GM06990 (cell line): ENCODE results near the gene PGBD1.
"Not testable (repeated sequence)": the region's sequence is repeated elsewhere in the genome, so short reads cannot be mapped to it uniquely, and the experiment has no call there.

Experiments used
- DNase-seq: peaks from one replicate; pipeline ENCODE4 v3.0.0-alpha.2; 2011; ENCODE audit not compliant: insufficient read length; ENCODE audit errors: extremely low read depth
- H3K27me3 ChIP-seq: replicated peaks from 2 replicates; pipeline ENCODE4 v1.6.0; 2011; ENCODE audit warnings: low read length; ENCODE audit not compliant: control insufficient read depth, insufficient read depth
- H3K36me3 ChIP-seq: 2 replicates; pipeline ENCODE4 v1.5.1; 2011; ENCODE audit warnings: low read length; ENCODE audit not compliant: control insufficient read depth, insufficient read depth
- H3K4me3 ChIP-seq: replicated peaks from 2 replicates; pipeline ENCODE4 v1.5.1; 2011; ENCODE audit warnings: low read depth, mild to moderate bottlenecking, control low read depth, low read length
- TF ChIP-seq, protein P1 (sequence below): IDR thresholded peaks from 2 replicates; pipeline ENCODE4 v1.5.1; 2011; ENCODE audit warnings: low read length, control low read depth, mild to moderate bottlenecking, inconsistent platforms; ENCODE audit not compliant: insufficient read depth, poor library complexity, severe bottlenecking

Gene PGBD1

GRCh38 chr6:28296520-28297060 is 15.2 kb downstream of the PGBD1 start:
- TF ChIP-seq, protein P1, sequence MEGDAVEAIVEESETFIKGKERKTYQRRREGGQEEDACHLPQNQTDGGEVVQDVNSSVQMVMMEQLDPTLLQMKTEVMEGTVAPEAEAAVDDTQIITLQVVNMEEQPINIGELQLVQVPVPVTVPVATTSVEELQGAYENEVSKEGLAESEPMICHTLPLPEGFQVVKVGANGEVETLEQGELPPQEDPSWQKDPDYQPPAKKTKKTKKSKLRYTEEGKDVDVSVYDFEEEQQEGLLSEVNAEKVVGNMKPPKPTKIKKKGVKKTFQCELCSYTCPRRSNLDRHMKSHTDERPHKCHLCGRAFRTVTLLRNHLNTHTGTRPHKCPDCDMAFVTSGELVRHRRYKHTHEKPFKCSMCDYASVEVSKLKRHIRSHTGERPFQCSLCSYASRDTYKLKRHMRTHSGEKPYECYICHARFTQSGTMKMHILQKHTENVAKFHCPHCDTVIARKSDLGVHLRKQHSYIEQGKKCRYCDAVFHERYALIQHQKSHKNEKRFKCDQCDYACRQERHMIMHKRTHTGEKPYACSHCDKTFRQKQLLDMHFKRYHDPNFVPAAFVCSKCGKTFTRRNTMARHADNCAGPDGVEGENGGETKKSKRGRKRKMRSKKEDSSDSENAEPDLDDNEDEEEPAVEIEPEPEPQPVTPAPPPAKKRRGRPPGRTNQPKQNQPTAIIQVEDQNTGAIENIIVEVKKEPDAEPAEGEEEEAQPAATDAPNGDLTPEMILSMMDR = no peak
- no peak overlapping the region for H3K4me3 ChIP-seq
- DNase-seq = no peak
- no peaks in the 10 kb centered on the region; the same call in none of the 2 replicates for H3K36me3 ChIP-seq
- no peaks in the 10 kb centered on the region for H3K27me3 ChIP-seq

GRCh38 chr6:28303570-28303969 is 22.2 kb downstream of the PGBD1 start:
- no peak overlapping the region for H3K4me3 ChIP-seq
- DNase-seq = peak; percentile 25
- no peaks in the 10 kb centered on the region for H3K27me3 ChIP-seq
- TF ChIP-seq, protein P1 = no peak
- no peaks in the 10 kb centered on the region for H3K36me3 ChIP-seq

- H3K4me3 ChIP-seq, H3K36me3 ChIP-seq, H3K27me3 ChIP-seq, DNase-seq: not testable (repeated sequence)
Observed at GRCh38 chr6:28306363-28306762, 25.0 kb downstream of the PGBD1 start.

DNA sequence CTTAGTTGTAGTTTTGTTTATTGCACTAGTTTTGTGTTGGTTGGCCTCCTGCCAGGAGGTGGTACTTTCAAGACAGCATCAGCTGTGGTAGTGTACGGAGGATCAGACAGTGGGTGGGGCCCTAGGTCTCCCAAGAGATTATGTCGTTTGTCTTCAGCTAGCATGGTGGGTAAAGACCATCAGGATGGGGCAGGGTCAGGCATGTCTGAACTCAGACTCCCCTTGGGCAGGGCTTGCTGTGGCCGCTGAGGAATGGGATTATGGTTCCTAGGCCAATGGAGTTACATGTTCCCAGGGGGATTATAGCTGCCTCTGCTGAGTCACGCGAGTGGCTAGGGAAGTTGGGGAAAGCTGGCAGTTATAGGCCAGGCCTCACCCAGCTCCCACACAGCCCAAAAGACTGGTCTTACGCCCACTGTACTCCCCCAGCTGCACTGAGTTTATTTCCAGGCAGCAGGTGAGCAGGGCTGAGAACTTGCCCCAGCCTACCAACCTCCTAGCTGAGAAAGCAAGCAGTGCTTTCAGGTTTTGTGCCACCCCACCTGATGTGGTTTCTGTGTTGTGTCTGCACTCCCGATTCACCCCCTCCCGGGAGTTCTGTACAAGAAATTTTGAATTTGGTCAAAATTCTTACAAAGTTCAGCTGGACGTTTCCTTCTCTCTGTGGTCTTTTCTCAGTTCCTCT is 29.9 kb downstream of the PGBD1 start:
- no peak for DNase-seq
- H3K36me3 ChIP-seq = no peaks in the 10 kb centered on the region
- TF ChIP-seq, protein P1 = no peak
- H3K27me3 ChIP-seq = no peaks in the 10 kb centered on the region
- no peak overlapping the region for H3K4me3 ChIP-seq

DNA sequence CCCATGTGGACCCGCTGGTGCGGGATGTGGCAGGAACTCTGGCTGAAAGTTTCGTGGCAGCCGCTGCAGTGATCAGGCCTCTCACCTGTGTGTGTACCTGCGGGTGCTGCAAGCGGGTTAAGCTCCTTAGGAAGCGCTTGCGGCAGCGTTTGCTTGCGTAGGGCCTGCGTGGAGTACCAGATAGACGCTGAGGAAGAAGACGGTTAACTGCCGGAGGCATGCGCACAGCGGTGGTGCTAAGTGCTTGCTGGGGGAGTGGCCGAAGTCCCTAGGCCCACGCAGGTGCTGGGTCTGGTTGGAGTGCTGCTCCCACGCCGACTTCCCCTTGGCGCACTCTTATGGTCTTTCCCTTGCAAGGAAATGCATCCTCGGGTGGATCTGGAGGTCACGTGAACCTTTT is 31.6 kb downstream of the PGBD1 start:
- Histone ChIP-seq H3K36me3 (no peaks in the 10 kb centered on the region), H3K4me3 (no peak overlapping the region), H3K27me3 (no peaks in the 10 kb centered on the region)
- TF ChIP-seq, protein P1 = no peak
- DNase-seq = no peak

DNA sequence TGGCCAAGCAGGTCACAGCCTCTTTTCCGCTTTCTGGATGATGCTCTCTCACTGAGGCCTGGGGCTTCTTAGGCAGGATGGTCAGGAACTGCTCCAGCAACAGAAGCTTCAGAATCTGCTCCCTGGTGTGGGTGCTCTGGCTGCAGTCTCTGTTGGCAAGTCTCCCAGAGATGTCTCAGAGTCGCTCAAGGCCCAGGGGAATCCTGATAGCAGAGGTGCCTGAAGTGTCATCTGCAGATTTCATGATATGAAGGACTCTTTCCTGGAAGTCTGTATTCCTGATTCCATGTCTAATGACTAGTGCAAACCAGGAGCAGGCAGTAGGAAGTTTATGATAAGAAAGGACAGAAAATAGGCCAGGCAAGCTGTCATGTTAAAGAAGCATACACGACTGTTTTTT is 34.3 kb downstream of the PGBD1 start:
- TF ChIP-seq, protein P1 = no peak
- Histone ChIP-seq H3K4me3 (no peak overlapping the region), H3K27me3 (no peaks in the 10 kb centered on the region), H3K36me3 (no peaks in the 10 kb centered on the region)
- DNase-seq = no peak

DNA sequence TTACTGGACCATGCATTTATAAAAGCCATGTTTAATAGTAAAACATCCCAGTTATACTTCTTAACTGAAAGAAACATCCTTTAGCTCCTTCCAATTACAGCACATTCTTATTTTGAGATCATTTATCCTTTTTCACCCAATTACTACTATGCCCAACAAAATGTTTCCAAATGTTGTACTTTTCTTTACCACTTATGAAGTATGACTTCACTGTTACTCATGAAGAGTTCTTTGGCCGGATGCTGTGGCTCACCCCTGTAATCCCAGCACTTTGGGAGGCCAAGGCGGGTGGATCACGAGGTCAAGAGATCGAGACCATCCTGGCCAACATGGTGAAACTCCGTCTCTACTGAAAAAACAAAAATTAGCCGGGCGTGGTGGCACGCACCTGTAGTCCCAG is 36.5 kb downstream of the PGBD1 start:
- DNase-seq, H3K27me3 ChIP-seq, H3K36me3 ChIP-seq, H3K4me3 ChIP-seq: not testable (repeated sequence)
